Stimulated activated memory B cell treated with anti-CD40 and anti-IgM and Interleukin-4, amounts not matched to agents 10 μg/mL and 1 μg/mL and 100 μg/mL, for 72 hours (primary cell): ENCODE measurements around the gene ZNF583.

Experiments used
- ATAC-seq: fragments of 150-1000 bp; cut with Tn5 transposase; 2 replicates; pipeline ENCODE4 v1.10.0; 2021
- H3K27ac Mint-ChIP-seq: one replicate; pipeline ENCODE4 v1.8.0; 2022; ENCODE audit warnings: mild to moderate bottlenecking, mixed read lengths
- H3K27me3 Mint-ChIP-seq: one replicate; pipeline ENCODE4 v1.8.0; 2022; ENCODE audit warnings: mixed read lengths
- H3K36me3 Mint-ChIP-seq: one replicate; pipeline ENCODE4 v1.8.0; 2022; ENCODE audit warnings: mixed read lengths
- H3K4me1 Mint-ChIP-seq: one replicate; pipeline ENCODE4 v1.8.0; 2022; ENCODE audit warnings: mixed read lengths
- H3K4me3 Mint-ChIP-seq: one replicate; pipeline ENCODE4 v1.8.0; 2022; ENCODE audit warnings: mild to moderate bottlenecking, moderate library complexity, mixed read lengths
- H3K9me3 Mint-ChIP-seq: one replicate; pipeline ENCODE4 v1.8.0; 2022; ENCODE audit warnings: mixed read lengths

Gene ZNF583

GRCh38 chr19:56404705-56405056, 549 bp downstream of the ZNF583 start:
- no peak for ATAC-seq
- H3K36me3 Mint-ChIP-seq = peaks cover 70% of the 10 kb centered on the region
- peak overlapping the region; percentile 99 for H3K27ac Mint-ChIP-seq
- H3K9me3 Mint-ChIP-seq = peaks cover 35% of the 10 kb centered on the region
- no peaks in the 10 kb centered on the region for H3K27me3 Mint-ChIP-seq
- H3K4me1 Mint-ChIP-seq = peaks cover 30% of the 10 kb centered on the region
- peak overlapping the region; percentile 79 for H3K4me3 Mint-ChIP-seq

GRCh38 chr19:56405062-56405461, 930 bp downstream of the ZNF583 start:
- no peak for ATAC-seq
- Mint-ChIP-seq H3K27me3 (no peaks in the 10 kb centered on the region), H3K4me3 (peak overlapping the region; percentile 79), H3K36me3 (peaks cover 70% of the 10 kb centered on the region), H3K4me1 (peaks cover 30% of the 10 kb centered on the region), H3K9me3 (peaks cover 38% of the 10 kb centered on the region), H3K27ac (peak overlapping the region; percentile 99)

GRCh38 chr19:56423276-56423984, 19.3 kb downstream of the ZNF583 start:
- H3K9me3 Mint-ChIP-seq = peaks cover 43% of the 10 kb centered on the region
- no peaks in the 10 kb centered on the region for H3K27me3 Mint-ChIP-seq
- H3K4me3 Mint-ChIP-seq = no peak overlapping the region
- ATAC-seq = no peak
- peaks cover 68% of the 10 kb centered on the region for H3K36me3 Mint-ChIP-seq
- H3K27ac Mint-ChIP-seq = no peak overlapping the region
- no peaks in the 10 kb centered on the region for H3K4me1 Mint-ChIP-seq

- Mint-ChIP-seq H3K4me1 (no peaks in the 10 kb centered on the region), H3K36me3 (peaks cover 62% of the 10 kb centered on the region), H3K4me3 (no peak overlapping the region), H3K9me3 (peaks cover 43% of the 10 kb centered on the region), H3K27ac (no peak overlapping the region), H3K27me3 (no peaks in the 10 kb centered on the region)
- no peak for ATAC-seq
These were observed 19.8 kb downstream of the ZNF583 start for GRCh38 chr19:56423985-56424353.

GRCh38 chr19:56441206-56441792, 37.2 kb downstream of the ZNF583 start:
- peaks cover 11% of the 10 kb centered on the region for H3K36me3 Mint-ChIP-seq
- no peaks in the 10 kb centered on the region for H3K27me3 Mint-ChIP-seq
- no peaks in the 10 kb centered on the region for H3K4me1 Mint-ChIP-seq
- H3K9me3 Mint-ChIP-seq = peaks cover 44% of the 10 kb centered on the region
- H3K27ac Mint-ChIP-seq = no peak overlapping the region
- H3K4me3 Mint-ChIP-seq = no peak overlapping the region
- ATAC-seq = no peak

GRCh38 chr19:56474308-56474707, 70.2 kb downstream of the ZNF583 start:
- Mint-ChIP-seq H3K9me3 (peaks cover 35% of the 10 kb centered on the region), H3K27me3 (peaks cover 37% of the 10 kb centered on the region), H3K36me3 (peaks cover 43% of the 10 kb centered on the region), H3K4me3 (no peak overlapping the region), H3K4me1 (peaks cover 11% of the 10 kb centered on the region), H3K27ac (no peak overlapping the region)
- ATAC-seq = no peak

- H3K36me3 Mint-ChIP-seq = peaks cover 43% of the 10 kb centered on the region
- peaks cover 34% of the 10 kb centered on the region for H3K9me3 Mint-ChIP-seq
- peaks cover 11% of the 10 kb centered on the region for H3K4me1 Mint-ChIP-seq
- H3K27ac Mint-ChIP-seq = peak overlapping the region; percentile 96
- ATAC-seq = no peak
- H3K27me3 Mint-ChIP-seq = peaks cover 37% of the 10 kb centered on the region
- no peak overlapping the region for H3K4me3 Mint-ChIP-seq
These were observed 72.0 kb downstream of the ZNF583 start for GRCh38 chr19:56476093-56476492.
